Frontal cortex (tissue), 4 donors: ENCODE results near the gene MFSD12. TPM values are rescaled to one million over a fixed set of nuclear protein-coding genes. Genes with fewer than 3 reads are reported as not detected.

Source experiments
- DNase-seq, 2 donors: peaks; one replicate each; pipeline ENCODE4 v3.0.0; 2012; ENCODE audit warnings: low spot score in 2 of 2
- FAIRE-seq: peaks from 2 replicates; lab custom pipeline; 2012; peaks lifted over from hg19 to GRCh38; lab: Jason Lieb, UNC
- total RNA-seq: library from RNA; depleted of rRNA; stranded (reverse); fragments of >200 nt; gene quantifications from one replicate; pipeline ENCODE4 v1.2.3, GENCODE V29; 2014
- donor health status: control.
- donor health status: control.
- donor health status: control.

MFSD12 gene
- total RNA-seq, 1 donor from 2014 or later: 35.9 TPM

DNA sequence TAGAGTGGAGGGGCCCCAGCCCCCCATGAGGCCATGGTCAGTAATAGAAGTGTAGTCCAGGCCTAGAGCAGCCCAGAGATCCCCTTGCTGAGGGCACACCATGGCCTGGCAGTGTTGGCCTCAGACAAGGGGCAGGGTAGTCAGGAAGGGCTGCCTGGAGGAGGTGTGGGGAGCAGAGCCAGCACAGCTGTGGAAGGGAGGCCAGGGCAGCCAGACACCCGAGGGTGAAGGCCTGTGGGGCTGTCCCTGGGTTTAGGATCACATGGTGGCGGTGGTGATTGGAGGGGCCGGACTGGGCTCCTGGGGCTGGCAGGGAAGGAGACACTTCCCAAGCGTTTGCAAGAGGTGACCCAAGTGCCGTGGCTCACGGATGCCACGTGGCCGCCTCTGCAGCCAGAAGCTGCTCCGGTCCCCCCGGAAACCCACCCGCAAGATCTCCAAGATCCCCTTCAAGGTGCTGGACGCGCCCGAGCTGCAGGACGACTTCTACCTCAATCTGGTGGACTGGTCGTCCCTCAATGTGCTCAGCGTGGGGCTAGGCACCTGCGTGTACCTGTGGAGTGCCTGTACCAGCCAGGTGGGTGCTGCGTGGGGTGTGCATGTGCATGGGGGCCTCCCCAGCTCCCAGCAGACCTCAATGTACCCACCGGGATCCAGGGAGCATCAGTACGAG lies 30.0 kb downstream of the MFSD12 start:
- DNase-seq: no peak
- no peak for FAIRE-seq

DNA sequence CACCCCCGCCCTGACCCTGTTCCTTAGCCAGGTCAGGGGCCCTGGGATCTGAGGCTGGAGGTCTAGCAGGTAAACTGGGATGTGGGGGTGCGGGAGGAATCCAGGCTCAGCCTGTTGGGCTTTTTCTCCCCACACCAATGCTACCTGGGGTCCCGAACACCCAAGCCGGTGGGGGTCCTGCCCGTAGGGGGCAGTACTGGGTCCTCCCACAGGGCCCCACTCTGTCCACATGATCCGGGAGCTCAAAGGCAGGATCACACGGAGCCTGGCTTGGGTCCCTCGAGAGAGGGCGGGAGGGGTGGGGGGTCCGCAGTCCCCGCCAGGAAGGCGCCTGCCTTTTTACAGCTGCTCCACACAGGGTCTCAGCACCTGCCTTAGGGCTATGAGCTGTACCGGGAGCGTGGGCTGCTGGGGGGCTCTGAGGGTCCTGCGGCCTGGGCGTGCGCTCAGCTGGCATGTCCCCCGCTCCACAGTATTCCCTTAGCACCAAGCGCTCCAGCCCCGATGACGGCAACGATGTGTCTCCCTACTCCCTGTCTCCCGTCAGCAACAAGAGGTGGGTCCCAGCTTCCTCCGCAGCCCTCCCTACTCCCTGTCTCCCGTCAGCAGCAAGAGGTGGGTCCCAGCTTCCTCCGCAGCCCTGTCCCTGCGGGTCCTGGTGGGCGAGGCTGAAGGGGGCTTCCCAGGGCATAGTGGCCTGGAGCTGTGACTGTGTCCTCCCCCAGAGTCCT lies 30.7 kb downstream of the MFSD12 start:
- no peak for DNase-seq
- FAIRE-seq: no peak

DNA sequence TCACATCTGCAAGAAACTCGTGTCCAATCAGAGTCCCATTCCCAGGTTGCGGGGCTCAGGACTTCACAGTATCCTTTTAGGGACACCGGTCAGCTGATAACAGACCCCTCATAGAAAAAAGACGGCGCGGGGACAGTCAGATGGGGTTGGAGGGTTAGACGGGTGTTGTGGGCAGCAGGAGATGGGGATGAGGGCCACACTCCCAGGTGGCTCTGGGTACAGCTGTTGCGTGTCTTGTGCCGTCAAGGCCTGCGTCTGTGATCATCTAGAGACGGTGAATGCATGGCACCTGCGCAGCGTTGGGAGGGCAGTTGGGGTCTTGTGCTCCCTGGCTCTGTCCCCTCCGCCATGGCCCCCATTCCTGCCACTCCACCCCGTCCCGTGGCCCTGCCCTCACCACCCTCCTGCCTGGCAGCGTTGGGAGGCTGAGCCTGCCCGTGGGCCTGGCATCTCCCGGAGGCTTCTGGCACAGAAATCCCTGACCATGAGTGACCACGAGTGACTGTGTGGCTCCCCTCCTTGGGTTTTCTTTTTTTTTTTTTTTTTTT lies 32.4 kb downstream of the MFSD12 start:
- no peak for FAIRE-seq
- DNase-seq: no peak

DNA sequence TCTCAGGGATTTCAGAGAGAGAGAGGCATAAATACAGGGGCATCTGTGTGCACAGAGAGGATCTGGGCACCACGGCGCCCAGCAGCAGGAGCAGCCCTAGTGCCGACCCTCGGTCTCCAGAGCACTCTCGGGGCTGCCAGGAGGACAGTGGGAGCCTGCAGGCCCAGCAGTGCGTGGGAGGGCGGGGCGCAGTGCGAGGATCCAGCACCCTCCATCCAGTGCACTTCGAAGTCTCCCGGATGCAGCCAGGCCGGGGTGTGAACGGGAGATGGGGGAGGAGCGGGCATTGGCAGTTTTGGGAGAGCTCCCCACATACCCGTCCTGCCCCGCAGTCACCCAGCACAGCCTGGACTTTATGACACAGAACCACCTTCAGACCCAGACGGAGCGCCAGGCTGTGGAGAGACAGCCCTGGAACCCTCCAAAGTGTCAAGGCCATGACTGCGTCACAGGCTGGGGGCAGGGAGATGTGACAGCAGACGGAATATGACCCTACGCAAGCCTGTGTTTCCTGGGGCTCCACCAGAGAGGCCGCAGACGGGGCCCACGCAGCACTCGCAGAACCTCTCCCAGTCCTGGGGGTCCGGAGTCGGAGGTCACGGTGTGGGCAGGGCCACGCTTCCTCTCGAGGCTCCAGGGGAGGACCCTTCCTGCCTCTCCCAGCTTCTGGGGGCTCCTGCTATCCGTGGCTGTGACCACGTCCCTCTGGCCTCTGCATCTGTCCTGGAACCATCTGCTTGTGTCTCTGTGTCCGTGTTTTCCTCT lies 33.1 kb downstream of the MFSD12 start:
- FAIRE-seq: no peak
- no peak for DNase-seq

DNA sequence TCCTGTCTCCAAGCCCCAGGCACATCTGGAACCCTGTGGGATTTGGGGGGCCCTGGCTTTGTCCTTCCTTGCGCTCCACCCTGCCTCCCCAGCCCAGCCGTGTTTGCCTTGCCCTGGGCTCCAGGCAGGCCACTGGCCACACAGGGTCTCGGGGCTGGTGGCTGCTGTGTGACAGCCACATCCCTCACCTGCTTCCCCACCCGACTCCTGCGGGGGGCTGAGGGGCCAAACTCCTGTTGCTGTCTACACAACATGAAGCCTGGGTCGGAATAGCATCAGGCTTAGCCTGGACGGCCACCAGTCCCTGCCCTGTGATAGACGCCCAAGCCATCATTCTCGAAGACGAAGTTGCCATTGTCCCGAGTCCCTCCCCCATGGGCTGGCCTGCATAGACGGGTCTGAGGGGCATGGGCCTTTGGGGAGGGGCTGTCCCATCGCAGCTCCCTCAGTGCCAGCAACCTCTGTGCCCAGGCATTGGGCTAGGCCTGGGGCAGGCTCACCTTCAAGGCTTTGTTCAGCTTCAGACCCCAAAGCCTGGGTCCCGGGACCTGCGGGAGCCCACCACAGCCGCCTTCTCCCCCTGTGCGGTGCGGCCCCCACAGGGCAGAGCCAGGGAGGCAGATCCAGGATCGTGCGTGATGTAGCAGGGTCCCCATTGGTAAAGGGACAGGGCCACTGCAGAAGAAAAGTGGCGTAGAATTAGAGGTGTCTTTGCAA lies 33.9 kb downstream of the MFSD12 start:
- FAIRE-seq (no peak), DNase-seq (no peak)

DNA sequence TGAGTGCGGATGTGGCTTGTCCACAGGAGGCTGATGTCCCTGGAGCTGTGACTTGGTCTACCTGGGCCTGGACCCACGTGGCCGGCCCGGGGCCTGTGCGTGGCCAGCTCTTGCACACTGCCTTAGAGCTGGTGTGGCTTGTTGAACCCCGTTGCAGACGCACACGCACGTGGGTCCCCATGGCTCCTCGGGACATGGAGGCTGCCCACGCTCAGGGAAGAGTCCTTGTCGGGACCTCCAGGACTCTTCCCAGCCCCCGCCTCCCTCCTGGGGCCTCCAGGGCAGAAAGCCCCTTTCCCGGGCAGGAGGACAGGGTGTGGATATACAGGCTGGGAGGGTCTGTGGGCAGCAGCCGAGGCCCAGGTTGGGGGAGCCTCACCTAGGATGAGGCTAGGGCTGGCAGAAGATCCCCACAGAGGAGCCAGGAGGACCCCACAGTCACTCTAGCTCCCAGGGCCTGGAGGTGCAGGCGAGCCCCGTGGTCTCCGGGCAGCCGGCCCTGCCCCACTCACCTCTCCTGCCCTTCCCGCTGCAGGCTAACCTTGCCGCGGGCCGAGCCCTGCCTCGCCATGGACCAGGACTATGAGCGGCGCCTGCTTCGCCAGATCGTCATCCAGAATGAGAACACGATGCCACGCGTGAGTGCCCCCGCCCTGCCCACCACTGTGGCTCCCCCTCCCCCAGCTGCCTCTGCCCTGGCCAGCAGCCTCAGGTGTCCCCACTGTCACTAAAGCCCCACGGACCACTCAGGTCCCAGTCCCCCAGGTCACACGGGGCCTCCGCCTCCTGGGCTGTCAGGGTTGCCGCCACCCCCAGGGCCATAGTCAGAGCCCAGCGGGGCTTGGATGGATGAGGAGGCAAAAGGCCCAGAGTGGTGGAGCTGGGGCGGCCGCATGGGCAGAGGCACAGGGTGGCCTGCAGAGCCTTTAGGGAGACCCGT lies 34.7 kb downstream of the MFSD12 start:
- FAIRE-seq: no peak
- DNase-seq: no peak

DNA sequence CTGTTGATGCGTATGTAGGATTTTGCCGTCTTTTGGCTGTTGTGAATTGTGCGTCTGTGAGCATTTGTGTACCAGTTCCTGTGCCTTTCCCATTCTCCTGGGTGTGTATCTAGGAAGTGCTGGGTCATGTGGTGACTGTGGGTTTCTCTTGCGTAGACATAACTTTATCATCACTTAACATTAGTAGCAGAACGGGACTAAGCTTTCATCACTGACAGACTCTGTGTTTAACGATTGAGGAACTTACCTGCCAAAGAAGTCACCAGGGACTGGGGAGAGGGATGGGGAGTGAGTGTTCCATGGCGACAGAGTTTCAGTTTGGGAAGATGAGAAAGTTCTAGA lies 36.3 kb downstream of the MFSD12 start:
- DNase-seq (no peak), FAIRE-seq (no peak)

DNA sequence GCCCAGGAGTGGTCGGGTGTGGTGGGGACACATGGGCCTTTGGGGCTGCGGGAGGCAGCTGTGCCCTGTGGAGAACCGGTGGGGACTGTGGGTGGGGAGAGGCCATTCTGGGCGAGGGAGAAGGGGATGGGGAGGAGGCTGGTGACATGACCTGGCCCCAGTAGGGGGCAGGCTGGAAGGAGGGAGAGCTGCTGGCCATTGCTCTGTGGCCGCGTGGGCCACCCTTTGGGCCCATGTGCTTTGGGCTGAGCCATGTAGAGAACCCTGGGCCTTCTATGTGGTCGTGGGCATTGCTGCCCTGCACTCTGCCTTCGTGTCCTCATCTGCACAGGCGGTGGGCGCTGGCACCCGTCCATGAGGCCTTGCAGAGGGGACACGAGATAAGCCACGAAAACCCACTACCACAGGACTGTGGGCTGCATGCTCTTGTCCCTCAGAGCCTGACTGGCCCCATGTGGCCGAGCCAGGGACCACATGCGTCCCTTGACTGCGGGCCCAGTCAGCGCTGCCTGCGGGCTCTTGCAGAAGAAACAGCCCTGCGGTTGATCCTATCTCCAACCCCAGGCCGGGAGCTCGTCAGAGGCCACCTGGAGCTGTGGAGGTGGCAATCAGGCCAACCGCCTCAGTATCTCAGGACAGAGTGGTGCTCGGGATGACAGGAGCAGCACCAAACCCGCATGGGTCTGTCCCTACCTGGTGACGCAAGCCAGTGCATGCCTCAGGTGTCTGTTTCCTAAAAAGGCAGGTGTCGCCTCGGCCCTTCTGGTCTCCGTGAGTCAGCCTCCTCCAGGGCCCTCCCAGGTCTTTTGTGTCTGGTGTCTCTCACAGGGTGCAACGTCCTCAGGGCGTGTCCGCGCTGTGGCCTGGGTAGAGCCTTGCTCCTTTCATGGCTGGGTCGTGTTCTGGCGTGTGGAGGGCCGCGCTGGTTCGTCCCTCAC lies 37.0 kb downstream of the MFSD12 start:
- no peak for FAIRE-seq
- no peak for DNase-seq

DNA sequence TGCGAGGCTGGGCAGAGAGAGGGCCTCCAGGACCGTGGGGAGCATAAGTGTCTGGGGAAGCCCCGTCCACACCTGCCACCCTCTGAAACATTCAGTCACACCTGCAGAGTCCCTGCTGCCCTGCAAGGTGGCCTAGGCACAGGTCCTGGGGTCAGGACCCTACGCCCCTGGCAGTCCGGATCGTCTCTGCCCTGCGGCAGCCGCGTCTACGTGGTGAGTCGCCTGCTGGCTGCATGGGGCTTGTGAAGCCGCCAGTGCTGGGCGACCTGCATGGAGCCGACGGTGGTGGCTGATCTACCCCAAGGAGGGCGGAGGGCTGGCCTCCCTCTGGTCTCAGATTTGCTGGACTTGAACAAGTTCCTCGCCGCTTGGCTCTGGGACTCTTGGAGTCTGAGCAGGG lies 38.3 kb downstream of the MFSD12 start:
- no peak for DNase-seq
- no peak for FAIRE-seq

DNA sequence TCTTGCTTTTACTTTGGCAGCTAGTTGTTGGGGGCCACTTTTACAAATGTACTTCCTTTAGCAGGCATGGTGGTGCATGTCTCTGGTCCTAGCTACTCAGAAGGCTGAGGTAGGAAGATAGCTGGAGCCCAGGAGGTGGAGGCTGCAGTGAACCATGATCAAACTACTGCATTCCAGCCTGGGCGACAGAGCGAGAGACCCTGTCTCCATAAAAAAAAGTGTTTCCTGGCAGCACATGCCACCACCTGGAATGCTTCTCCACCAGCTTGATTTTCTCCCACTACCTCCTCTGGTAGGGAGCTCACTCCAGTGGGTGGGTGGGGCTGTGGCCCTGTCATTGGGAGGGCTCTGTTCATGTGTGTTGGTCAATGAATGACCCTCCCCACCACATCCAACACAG lies 38.7 kb downstream of the MFSD12 start:
- FAIRE-seq: no peak

DNA sequence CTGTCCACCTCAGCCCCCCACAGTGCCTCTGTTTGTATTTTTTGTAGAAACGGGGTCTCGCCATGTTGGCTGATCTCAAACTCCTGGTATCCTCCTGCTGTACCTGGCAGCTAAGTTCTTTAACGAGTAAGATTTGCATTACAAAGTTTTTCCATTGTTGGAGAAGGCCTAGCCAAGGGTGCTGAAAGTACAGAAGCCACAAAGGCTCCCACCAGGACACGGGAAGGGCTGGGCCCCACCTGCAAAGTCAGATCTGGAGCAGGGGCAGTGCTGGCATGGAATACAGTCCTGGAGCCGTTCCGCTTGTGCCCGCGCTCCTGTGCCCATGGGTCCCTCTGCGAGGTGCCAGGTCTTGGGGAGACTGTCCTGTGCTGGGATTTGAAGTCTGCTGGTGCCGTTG lies 39.1 kb downstream of the MFSD12 start:
- FAIRE-seq (no peak), DNase-seq (no peak)

More for the DNA sequence above, 38.7 kb downstream of the MFSD12 start:
- no peak for DNase-seq

DNA sequence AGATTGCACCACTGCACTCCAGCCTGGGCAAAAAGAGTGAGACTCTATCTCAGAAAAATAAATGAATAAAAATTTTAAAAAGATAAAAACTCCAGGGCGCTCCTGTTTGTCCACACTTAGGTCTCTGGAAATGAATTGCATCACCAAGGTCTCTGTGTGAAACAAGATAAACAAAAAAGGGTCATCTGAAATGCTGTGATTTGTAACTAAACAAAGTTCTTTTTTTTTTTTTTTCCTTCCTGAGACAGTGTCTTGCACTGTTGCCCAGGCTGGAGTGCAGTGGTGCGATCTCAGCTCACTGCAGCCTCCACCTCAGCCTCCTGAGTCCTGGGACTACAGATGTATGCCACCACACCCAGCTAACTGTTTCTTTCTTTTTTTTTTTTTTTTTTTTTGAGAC lies 39.7 kb downstream of the MFSD12 start:
- no peak for FAIRE-seq
- DNase-seq: no peak

DNA sequence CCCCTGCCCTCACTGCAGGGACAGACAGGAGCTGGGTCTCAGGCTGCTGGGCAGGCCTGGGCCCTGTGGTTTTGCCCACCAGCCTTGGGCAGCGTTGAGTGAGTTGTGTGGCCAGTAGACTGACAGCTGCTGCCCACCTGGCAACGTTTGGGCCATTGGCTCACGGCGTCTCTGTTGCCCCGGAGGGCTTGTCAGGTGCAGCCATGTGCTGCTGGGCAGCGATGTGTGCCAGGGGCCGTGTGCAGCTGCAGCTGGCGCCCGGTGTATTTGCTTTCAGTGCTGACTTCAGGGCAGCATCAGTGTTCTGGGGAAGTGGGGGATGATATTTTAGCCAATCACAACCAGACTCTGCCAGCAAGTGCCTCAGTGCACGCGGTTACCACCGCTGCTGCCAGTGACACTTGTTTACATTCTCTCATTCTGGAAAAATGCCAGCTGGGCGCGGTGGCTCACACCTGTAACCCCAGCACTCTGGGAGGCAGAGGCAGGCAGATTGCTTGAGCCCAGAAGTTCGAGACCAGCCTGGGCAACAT lies 40.6 kb downstream of the MFSD12 start:
- DNase-seq (no peak), FAIRE-seq (no peak)

DNA sequence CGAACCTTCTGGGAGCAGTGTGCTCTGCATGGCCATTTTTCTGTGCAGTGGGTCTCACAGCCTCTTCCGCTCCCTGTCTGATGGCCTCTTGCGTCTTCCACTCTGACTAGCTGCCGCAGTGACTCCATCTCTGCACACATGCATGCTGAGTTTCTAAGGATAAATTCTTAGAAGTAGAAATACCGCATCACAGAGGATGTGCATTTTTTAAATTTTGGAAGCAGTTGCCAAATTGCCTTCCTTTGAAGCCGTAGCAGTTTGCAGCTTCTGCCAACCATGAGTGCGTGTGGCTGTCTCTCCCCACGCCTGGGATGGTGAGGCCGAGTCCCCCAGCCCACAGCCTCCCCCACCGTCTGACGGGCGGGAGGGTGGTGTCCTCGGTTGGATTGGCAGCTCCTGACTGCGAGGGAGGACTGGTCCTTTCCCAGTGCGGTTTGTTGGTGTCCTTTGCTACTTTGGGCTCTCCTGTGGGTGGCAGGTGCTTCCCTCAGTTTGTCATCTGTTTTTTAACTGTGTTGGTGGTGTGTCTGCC lies 41.4 kb downstream of the MFSD12 start:
- DNase-seq (no peak), FAIRE-seq (no peak)

DNA sequence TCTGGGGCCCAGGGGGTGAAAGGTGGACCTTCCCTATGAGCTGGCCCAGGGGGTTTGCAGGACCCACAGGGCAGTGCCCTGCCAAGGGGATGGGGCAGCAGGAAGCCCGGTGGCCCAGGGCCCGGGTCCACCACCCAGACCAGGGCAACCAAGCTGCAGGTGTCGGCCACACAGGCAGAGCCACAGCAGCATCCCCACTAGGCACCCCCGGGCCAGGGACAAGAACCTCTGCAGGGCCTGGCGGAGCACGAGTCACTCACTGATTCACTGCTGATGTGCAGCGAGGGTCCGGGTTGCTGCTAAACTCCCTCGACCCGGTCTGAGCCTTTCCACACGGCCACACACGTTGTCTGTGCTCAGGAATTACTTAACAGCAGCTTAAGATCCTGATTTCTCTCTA lies 42.5 kb downstream of the MFSD12 start:
- no peak for FAIRE-seq
- no peak for DNase-seq

DNA sequence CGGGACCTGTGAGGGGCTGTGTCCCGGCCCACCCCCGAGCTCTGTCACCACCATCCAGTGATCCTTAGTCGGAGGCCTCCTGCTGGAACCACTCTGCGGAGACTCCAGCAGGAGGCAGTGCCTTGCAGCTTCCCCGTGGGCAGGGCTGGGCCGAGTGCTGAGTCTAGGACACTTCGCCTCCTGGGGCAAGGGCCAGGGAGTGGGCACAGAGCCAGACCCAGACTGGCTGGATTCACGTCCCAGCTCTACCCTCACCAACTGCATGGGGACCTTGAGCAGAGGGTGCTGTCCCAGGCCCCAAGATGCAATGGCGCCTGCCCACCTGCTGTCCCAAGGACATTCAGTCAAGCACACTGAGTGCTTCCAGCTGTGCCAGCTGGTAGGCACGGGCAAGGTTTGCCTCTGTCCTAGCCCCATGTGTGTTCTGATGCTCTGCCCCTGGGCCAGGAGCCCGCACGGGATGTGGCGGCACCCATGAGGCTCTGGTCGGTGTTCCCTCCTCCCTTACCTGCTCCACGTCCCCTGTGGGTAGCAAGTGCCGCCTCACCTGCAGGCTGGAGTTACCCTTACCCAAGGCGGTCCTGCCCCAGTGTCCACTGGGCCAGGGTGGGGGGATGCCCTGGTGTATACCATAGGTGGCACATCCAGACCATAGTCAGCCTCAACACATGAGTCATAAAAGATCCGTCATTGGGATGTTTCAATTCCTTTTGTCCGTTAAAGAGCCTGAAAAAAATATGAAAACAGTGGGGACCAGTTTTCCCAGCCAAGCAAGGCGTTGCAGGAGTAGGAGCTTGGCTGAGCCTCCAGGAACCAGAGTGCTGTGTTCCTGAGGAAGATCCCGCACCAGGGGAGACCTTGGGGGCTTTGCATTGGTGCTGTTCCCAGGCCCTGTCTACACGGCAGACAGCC lies 43.9 kb downstream of the MFSD12 start:
- no peak for FAIRE-seq

More for the DNA sequence above, 43.9 kb downstream of the MFSD12 start:
- no peak for DNase-seq
